Measurements from ENCODE around the gene NEMF.

The NEMF gene

DNA sequence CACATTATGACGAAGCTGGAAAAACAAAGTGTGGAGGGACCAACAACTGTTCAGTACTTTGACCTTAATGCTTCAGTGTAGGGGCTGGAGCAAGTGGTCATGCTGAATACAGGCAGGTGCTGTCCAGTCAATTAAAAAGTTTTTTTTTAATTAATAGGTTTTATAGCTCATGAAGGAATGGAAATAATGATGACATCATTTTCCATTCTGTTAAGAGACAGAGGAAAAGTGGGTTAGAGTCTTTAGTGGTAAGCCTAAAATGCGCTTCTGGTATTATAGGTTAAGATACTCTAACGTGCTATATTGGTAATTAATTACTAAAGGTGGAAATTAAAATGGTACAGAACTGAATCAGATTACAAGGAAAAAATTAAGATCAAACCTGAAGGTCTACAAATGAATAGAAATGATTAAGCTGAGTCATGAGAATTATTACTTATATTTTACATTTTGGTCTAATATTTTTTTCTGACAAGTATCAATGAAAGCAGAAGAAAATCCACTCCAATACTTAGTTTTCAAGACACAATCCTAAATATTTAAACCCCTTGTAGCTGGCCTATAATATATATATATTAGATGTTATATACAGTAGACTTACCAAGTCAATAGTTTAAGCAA, 69.1 kb downstream of the NEMF start:
- TF ChIP-seq GATA2 (IDR thresholded peaks at IDR 0.05; ENCODE audit: low read depth, low read length) (no peak), GATA3 (IDR thresholded peaks at IDR 0.05; ENCODE audit: low read depth, low read length) (no peak)

DNA sequence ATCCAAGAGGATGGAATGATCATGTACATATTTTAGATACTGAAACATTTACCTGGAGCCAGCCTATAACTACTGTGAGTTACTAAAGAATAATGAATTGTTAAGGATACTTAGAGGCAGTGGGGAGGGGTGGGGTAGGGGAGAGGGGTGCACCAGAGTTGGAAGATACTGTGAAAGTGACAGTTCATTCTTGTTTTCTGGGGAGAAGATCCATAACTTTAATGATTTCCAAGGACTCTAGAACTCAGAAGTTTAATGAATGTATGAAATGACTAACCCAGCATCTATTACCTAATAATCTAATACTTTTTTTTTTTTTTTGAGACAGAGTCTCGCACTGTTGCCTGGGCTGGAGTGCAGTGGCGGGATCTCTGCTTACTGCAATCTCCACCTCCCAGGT, 74.2 kb downstream of the NEMF start:
- TF ChIP-seq GATA2 (IDR thresholded peaks at IDR 0.05; ENCODE audit: low read depth, low read length) (no peak), GATA3 (IDR thresholded peaks at IDR 0.05; ENCODE audit: low read depth, low read length) (no peak)

DNA sequence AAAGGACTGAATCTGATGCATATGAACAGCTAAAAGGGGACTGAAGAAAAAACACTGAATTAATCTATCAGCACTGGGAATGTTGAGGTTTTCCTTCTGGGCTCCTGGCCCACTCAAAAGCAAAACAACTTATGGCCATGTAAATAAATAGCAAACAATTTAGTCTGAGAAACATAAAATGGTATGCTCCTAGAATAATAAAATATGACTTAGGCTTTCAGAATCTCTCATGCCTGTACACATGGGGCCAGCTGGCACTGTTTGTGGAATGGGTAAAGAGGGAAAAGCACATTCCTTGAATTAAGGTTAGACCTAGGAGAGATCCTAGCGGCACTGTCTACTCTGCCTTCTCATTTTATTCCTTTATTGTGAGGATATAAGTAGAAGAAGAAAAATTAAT, 78.5 kb downstream of the NEMF start:
- TF ChIP-seq GATA3 (IDR thresholded peaks at IDR 0.05; ENCODE audit: low read depth, low read length), result no peak

DNA sequence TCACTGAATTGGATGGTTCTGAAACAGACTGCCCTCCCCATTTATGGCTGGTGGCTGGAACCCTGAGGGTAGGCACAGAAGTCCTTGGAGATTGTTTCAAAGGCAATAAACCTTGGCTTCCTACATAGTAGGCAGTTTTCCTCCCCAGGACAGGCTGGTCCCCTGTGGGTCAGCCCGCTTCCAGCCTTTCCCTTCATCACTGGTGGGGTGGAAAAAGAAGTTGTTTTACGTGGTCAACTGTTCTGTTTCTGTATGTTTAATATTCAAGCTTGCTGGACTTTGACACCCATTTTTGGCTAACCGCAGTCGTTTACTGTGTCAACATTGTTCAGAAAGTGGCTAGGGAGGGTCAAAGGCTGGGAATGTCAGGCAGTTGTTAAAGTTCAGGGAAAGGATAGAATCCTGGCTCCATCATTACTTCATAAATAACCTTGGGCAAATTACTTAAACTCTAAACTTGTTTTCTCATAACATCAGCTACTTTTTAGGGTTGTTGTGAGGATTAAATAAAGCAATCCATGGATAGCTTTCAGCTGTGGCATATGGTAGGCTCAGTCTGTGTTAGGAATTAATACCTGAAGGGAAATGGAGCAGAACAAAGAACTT, 82.3 kb downstream of the NEMF start:
- no peak for TF ChIP-seq GATA2 (IDR thresholded peaks at IDR 0.05; ENCODE audit: low read depth, low read length)
- no peak for TF ChIP-seq GATA3 (IDR thresholded peaks at IDR 0.05; ENCODE audit: low read depth, low read length)

DNA sequence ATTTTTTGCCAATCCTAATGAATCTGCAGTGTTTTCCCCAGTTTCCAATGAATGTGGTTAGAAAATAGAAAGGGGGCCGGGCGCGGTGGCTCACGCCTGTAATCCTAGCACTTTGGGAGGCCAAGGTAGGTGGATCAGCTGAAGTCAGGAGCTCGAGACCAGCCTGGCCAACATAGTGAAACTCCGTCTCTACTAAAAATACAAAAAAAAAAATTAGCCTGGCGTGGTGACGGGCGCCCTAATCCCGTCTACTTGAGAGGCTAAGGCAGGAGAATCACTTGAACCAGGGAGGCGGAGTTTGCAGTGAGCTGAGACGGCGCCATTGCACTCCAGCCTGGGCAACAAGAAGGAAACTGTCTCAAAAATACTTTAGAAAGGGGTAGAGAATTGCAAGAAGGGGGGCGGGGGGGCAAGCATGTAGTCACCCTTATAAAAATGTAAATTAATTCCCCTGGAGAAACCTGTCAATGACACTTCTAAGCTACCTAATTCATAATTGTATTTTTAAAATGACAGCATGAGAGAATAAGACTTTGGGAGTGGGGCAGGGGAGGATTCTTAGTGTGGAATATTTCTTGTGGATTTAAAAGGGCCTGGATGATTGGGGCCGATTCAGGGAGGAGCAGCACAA, 82.9 kb downstream of the NEMF start:
- TF ChIP-seq GATA2 (IDR thresholded peaks at IDR 0.05; ENCODE audit: low read depth, low read length) (no peak), GATA3 (IDR thresholded peaks at IDR 0.05; ENCODE audit: low read depth, low read length) (no peak)

DNA sequence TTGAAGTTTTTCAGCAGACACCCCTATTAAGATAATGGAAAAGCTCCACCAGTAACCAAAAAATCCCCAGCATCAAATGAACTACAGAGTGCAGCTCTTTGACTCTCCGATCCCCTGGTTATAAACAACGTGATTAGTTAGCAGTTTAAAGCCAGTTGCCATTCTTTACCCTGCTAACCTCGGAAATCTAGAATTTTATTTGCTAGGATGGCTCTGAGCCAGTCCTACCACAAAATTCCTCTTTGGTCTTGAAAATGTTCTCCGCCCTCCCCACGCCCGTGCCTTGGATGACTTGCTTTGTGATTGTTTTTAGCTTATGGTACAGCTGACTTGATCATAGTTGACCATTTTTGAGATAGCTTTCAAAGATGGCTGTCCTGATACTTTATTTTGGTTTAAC, 83.4 kb downstream of the NEMF start:
- no peak for TF ChIP-seq GATA2 (IDR thresholded peaks at IDR 0.05; ENCODE audit: low read depth, low read length)
- no peak for TF ChIP-seq GATA3 (IDR thresholded peaks at IDR 0.05; ENCODE audit: low read depth, low read length)

DNA sequence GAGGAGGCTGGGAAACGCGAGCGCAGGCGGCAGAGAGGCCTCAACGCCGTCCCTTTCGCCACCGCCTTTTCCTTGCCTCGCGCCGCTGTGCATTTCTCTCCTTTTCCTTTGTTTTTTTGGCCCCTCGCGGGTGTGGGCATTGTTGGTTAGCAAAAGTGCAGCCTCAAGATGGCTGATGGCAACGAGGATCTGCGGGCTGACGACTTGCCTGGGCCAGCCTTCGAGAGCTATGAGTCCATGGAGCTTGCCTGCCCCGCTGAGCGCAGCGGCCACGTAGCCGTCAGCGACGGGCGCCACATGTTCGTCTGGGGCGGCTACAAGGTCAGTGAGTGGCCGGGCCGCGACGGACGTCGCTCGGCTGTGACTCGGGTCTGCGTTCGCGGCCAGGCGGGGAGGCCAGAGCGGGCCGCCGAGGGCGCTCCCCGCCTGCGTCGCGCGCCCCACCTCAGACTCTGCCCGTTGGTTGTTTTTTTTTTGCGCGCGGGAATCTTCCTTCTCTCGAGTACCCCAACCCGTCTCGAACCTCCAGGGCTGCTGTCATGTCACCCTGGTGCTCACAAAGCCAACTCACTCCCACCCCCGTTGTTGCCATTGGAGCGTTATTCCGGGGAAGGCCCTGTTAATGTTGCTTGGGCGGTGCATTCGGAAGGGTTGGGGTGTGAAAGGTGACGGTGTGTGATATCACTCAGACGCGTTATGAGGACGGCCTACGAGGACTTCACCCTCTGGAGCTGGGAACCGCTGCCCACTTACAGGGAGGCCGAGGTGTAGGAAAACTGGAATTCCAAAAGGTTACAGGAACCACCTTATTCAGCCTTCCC, 84.1 kb downstream of the NEMF start:
- TF ChIP-seq GATA2 (IDR thresholded peaks at IDR 0.05; ENCODE audit: low read depth, low read length) (no peak), GATA3 (IDR thresholded peaks at IDR 0.05; ENCODE audit: low read depth, low read length) (no peak)

DNA sequence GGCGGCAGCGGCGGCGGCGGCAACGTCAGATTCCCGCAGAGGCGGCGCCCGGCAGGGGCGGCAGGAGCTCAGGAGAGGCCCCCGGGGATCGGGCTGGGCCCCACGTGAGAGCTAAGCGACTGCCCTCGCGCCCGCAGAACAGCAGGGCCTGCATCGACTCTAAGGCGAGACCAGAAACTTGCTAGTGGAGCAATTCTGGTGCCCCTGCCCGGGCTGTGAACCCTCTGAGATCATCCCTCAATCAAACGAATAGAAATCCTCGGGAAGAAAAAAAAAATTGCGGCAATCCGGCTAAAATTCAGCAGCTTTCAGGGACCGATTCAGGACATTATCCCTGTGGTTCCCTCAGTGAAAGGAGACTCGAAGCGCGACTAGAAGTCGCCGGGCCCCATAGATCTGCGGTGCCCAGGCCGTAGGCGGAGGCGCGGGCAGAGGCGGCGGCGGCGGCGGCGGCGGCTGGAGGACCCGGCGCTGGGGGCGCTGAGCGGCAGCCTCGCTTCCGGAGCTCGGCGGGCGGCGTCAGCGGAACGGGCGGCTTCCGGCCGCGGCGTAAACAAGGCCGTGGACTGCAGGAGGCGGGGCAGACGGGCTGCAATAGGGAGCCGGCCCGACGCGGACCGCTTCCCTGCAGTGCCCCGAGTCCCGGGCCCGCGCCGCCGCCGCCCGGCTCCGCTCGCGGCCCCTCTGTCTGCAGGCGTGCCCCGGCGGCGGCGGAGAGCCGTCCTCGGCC, 84.9 kb downstream of the NEMF start, which contains the start of gene KLHDC2:
Gene KLHDC2, plus strand, starts transcription at position 583 of the 730 bp plus-strand sequence. CDS start 316 bp downstream, outside the sequence.
- TF ChIP-seq GATA3 (IDR thresholded peaks at IDR 0.05; ENCODE audit: low read depth, low read length), result no peak
- no peak for TF ChIP-seq GATA2 (IDR thresholded peaks at IDR 0.05; ENCODE audit: low read depth, low read length)

DNA sequence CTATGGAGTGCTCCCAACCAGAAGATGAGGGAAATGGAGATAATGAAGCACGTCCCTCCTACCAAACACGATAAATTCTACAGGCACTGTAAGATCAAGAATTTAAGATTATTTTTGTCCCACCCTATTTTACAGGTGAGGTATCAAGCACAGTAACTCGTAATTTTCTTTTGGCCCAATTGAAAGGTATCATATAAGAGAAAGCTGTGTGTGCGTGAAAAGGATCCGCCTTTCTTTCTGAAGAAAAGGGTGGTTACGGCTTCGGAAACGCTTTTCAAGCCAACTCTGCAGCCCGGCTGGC, 85.4 kb downstream of the NEMF start:
- no peak for TF ChIP-seq GATA3 (IDR thresholded peaks at IDR 0.05; ENCODE audit: low read depth, low read length)
- TF ChIP-seq GATA2 (IDR thresholded peaks at IDR 0.05; ENCODE audit: low read depth, low read length), result no peak

DNA sequence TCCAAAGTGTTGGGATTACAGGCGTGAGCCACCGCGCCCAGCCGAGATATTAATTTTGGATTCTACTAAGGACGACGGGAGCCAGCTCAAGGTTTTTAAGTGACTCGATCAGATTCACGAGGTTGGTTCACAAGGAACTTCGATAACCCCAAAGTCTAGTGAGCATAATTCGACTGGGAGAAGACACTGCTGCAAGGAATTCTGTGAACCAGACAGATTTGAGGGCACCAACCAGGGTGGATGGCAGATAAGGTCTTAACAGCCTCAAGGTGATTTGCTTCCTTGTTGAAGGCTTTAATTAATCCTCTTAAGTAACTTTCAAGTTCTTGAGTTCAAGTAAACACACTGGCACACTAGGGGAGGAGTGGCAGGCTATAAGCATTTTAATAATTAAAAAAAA, 85.7 kb downstream of the NEMF start:
- TF ChIP-seq GATA3 (IDR thresholded peaks at IDR 0.05; ENCODE audit: low read depth, low read length), result no peak
- TF ChIP-seq GATA2 (IDR thresholded peaks at IDR 0.05; ENCODE audit: low read depth, low read length), result no peak

DNA sequence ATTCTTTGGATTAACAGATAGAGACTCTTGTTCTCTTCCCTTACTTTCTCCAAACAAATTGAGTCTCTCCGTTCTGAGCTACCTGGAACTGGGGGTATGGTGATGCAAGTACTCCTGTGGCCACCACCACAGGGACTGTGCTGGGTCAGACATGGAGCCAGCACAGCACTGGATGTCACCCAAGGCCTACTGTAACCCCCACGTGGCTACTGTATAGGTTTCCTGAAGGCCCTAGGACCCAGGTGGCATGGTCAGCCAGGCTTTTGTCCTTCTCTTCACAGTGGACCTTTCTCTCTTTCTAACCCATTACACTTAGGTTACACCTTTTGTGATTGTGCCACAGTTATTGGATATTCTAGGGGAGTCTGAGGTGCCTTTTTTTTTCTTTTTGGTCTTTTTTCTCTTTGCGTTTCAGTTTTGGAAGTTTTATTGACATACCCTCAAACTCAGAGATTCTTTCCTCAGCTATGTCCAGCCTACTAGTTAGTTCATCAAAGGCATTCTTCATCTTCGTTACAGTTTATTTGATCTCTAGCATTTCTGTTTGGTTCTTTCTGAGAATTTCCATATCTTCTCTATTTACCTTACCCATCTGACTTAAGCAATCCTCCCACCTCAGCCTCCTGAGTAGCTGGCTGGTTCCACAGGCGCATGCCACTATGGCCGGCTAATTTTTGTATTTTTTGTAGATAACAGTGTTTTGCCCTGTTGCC, 90.6 kb downstream of the NEMF start:
- no peak for TF ChIP-seq GATA2 (IDR thresholded peaks at IDR 0.05; ENCODE audit: low read depth, low read length)
- TF ChIP-seq GATA3 (IDR thresholded peaks at IDR 0.05; ENCODE audit: low read depth, low read length), result no peak

DNA sequence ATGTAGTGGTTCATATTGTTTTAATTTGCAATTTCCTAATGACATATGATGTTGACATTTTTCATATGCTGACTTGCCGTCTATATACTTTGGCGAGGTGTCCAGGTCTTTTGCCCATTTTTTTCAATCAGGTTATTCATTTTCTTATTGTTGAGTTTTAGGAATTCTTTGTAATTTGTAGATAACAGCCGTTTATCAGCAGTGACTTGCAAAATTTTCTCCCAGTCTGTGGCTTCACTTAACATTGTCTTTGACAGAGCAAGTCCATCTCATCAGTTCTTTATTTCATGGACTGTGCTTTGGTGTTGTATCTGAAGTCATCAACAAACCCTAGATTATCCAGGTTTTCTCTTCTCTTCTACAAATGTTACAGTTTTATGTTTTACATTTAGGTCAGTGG, 97.2 kb downstream of the NEMF start:
- TF ChIP-seq GATA3 (IDR thresholded peaks at IDR 0.05; ENCODE audit: low read depth, low read length), result no peak
- no peak for TF ChIP-seq GATA2 (IDR thresholded peaks at IDR 0.05; ENCODE audit: low read depth, low read length)

DNA sequence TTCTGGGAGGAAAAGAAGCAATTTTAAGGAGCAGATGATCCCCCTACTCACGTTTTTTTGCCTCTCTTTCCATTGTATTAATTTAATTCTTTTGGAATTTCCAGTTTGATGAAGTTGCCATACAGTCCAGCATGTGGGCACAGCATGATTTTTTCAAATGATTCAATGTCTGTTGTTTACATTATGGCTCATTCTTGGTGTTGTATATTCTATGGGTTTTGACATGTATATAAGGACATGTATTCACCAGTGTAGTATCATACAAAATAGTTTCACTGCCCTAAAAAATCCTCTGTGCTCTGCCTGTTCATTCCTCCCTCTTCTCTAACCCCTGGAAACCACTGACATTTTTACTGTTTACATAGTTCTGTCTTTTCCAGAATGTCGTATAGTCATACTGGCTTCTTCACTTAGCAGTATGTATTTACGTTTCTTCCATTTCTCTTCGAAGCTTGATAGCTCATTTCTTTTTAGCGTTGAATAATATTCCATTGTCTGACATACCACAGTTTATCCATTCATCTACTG, 98.0 kb downstream of the NEMF start:
- TF ChIP-seq GATA3 (IDR thresholded peaks at IDR 0.05; ENCODE audit: low read depth, low read length) (no peak), GATA2 (IDR thresholded peaks at IDR 0.05; ENCODE audit: low read depth, low read length) (no peak)

Data from SH-SY5Y (cell line).